ENCODE measurements around the gene ZFP36L1.

Gene ZFP36L1

GRCh38 chr14:68815298-68816182 is 22.7 kb upstream of the ZFP36L1 start:
- no peak for DNase-seq

- DNase-seq = no peak
Observed at GRCh38 chr14:68814539-68815297, 21.9 kb upstream of the ZFP36L1 start.

- DNase-seq = no peak
Observed at GRCh38 chr14:68814238-68814538, 21.3 kb upstream of the ZFP36L1 start.

GRCh38 chr14:68813318-68813838 is 20.5 kb upstream of the ZFP36L1 start:
- no peak for DNase-seq

- no peak for DNase-seq
Observed at GRCh38 chr14:68811171-68811570, 18.3 kb upstream of the ZFP36L1 start.

- DNase-seq = no peak
Observed at GRCh38 chr14:68810173-68811153, 17.6 kb upstream of the ZFP36L1 start.

GRCh38 chr14:68809524-68809923 is 16.7 kb upstream of the ZFP36L1 start:
- DNase-seq = no peak

- DNase-seq = no peak
Observed at GRCh38 chr14:68808696-68809480, 16.0 kb upstream of the ZFP36L1 start.

GRCh38 chr14:68807987-68808386 is 15.1 kb upstream of the ZFP36L1 start:
- DNase-seq = no peak

GRCh38 chr14:68807148-68807600 is 14.3 kb upstream of the ZFP36L1 start:
- DNase-seq = no peak

GRCh38 chr14:68806526-68807147 is 13.8 kb upstream of the ZFP36L1 start:
- DNase-seq = no peak

GRCh38 chr14:68805414-68805813 is 12.5 kb upstream of the ZFP36L1 start:
- DNase-seq = no peak

- no peak for DNase-seq
Observed at GRCh38 chr14:68801631-68802030, 8.8 kb upstream of the ZFP36L1 start.

GRCh38 chr14:68800953-68801352 is 8.1 kb upstream of the ZFP36L1 start:
- no peak for DNase-seq

GRCh38 chr14:68800390-68800789 is 7.5 kb upstream of the ZFP36L1 start:
- DNase-seq = no peak

GRCh38 chr14:68798621-68799020 is 5.8 kb upstream of the ZFP36L1 start:
- DNase-seq = no peak

GRCh38 chr14:68797121-68797670 is 4.3 kb upstream of the ZFP36L1 start:
- no peak for DNase-seq

GRCh38 chr14:68796418-68797101 is 3.7 kb upstream of the ZFP36L1 start:
- no peak for DNase-seq

- peak; percentile 37 for DNase-seq
Observed at GRCh38 chr14:68795597-68796417, 2.9 kb upstream of the ZFP36L1 start.
